Measurements from ENCODE around the gene KCNMA1. TPM values are rescaled to one million over a fixed set of nuclear protein-coding genes. Genes with fewer than 3 reads are reported as not detected.

The KCNMA1 gene
- total and polyA plus RNA-seq, 9 of the 15 experiments (the other 6 are each of a cell fraction or from before 2014, with no cell fraction given), result 0.01 to 0.95 (median 0.15) TPM; not detected in 4

- TF ChIP-seq HMG20A (CRISPR knock-in tag; conservative IDR thresholded peaks at IDR 0.05), result no peak
- no peak for TF ChIP-seq ZBTB5 (IDR thresholded peaks at IDR 0.05)
- TF ChIP-seq ZNF197 (CRISPR knock-in tag; IDR thresholded peaks at IDR 0.05; ENCODE audit: low read depth), result no peak
- no peak for TF ChIP-seq CC2D1A (IDR thresholded peaks at IDR 0.05)
- no peak for TF ChIP-seq POLR2B (IDR thresholded peaks at IDR 0.05; ENCODE audit: low read depth, partially characterized antibody)
- no peak for TF ChIP-seq ZFP91 (CRISPR knock-in tag; IDR thresholded peaks at IDR 0.05)
- TF ChIP-seq NEUROD1 (IDR thresholded peaks at IDR 0.05; ENCODE audit: borderline replicate concordance, low read depth, low read length, partially characterized antibody), result no peak
- no peak for TF ChIP-seq POLR2A (conservative IDR thresholded peaks at IDR 0.05)
- Histone ChIP-seq H3K4me3 (no peak overlapping the region), H3K4me1 (replicated peaks in 1 of 2; ENCODE audit: control insufficient read depth in 2 of 2, insufficient read depth in 2 of 2, low read length in 2 of 2) (no peaks in the 10 kb centered on the region), H4K20me1 (replicated peaks; ENCODE audit: control insufficient read depth, insufficient read depth, low read length) (peaks cover 3% of the 10 kb centered on the region; the same call in 1 of the 2 replicates), H3K36me3 (ENCODE audit: control insufficient read depth, insufficient read depth, low read length) (no peaks in the 10 kb centered on the region), H3K9me3 (replicated peaks; ENCODE audit: control insufficient read depth, insufficient read depth, low read depth, low read length) (no peaks in the 10 kb centered on the region), H3K79me2 (ENCODE audit: control insufficient read depth, insufficient read depth, low read length) (no peaks in the 10 kb centered on the region), H3K27me3 (ENCODE audit: control insufficient read depth in 2 of 2, insufficient read depth in 2 of 2, low read length in 2 of 2) (peaks cover 13 to 66% of the 10 kb centered on the region in 2 experiments; a peak in 4 of 5 replicates), H3K9me1 (ENCODE audit: control insufficient read depth, insufficient read depth, low read length) (no peaks in the 10 kb centered on the region), H3K4me2 (ENCODE audit: insufficient read depth, low read length) (no peak overlapping the region), H3K27ac (ENCODE audit: extremely low read depth, low read depth, low read length) (no peak overlapping the region), H3K9ac (ENCODE audit: insufficient read depth in 1 of 2, low read depth in 2 of 2, low read length in 2 of 2) (no peak overlapping the region), H2AFZ (ENCODE audit: low read depth, low read length) (no peak overlapping the region)
- ChIA-PET CTCF (ENCODE audit: low intra/inter-chr PET ratio) (interaction anchor here (0.6 kb wide), 1 partner anchor 127 kb away, joined by 3 read pairs; no protein-coding TSS in a partner anchor), POLR2A (interaction anchor here (1.4 to 1.9 kb wide), 2 partner anchors 11 to 48 kb away, joined by 3 to 7 read pairs; no protein-coding TSS in a partner anchor)
- ATAC-seq (no peak), DNase-seq (ENCODE audit: extremely low read depth in 1 of 4, low spot score in 3 of 4) (no peak), FAIRE-seq (no peak)
- intact Hi-C loops (cut with micrococcal nuclease) (no loop called here), in situ Hi-C loops (cut with MboI) (no loop called here)
- 0% methylated on average over 7 of the region's 7 CpGs for WGBS (ENCODE audit: insufficient coverage, low coverage, missing lambda C conversion rate)
- BruUV-seq (replicated peaks), result no TSS peak
Observed at GRCh38 chr10:77602913-77603533, 34.6 kb downstream of the KCNMA1 start.
